NB4 (cell line): ENCODE results near the gene CRACDL.

Experiments
- CTCF ChIP-seq: IDR thresholded peaks from one replicate; pipeline ENCODE4 v1.5.1; 2012; ENCODE audit warnings: low read depth, low read length
- POLR2A ChIP-seq: IDR thresholded peaks from 2 replicates; pipeline ENCODE4 v1.6.1; 2011; ENCODE audit warnings: mild to moderate bottlenecking; ENCODE audit not compliant: insufficient read length; ENCODE audit errors: extremely low read depth

- no peak for TF ChIP-seq CTCF
- no peak for TF ChIP-seq POLR2A
Measured at GRCh38 chr2:98775146-98775986, 160.7 kb downstream of the CRACDL start.
